ENCODE measurements around the gene TFDP2. TPM values are rescaled to one million over a fixed set of nuclear protein-coding genes. Genes with fewer than 3 reads are reported as not detected.

The TFDP2 gene
- total RNA-seq, 4 donors from 2014 or later = 41.9 to 134 (median 47.3) TPM

DNA sequence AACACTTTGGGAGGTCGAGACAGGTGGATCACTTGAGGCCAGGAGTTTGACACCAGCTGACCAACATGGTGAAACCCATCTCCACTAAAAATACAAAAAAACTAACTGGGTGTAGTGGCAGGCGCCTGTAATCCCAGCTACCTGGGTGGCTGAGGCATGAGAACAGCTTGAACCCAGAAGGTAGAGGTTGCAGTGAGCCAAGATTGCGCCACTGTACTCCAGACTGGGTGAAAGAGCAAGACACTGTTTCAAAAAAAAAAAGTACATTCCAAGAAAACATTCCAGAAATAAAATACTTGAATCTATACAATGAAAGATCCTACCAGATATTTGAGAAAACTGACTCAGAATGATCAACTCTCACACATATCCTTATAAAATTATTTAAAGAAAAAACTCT lies 30.4 kb downstream of the TFDP2 start:
- no peak for DNase-seq (ENCODE audit: extremely low spot score)
- intact Hi-C loops (cut with DNase I) = no loop called here
- H3K4me3 ChIP-seq = no peak overlapping the region
- H3K27me3 ChIP-seq = no peaks in the 10 kb centered on the region
- H3K27ac ChIP-seq (replicated peaks in 1 of 4) = no peak overlapping the region
- H3K4me1 ChIP-seq = peaks cover 0 to 10% (median 9%) of the 10 kb centered on the region in 4 donors
- H3K36me3 ChIP-seq = no peaks in the 10 kb centered on the region
- no peaks in the 10 kb centered on the region for H3K9me3 ChIP-seq
- 95% methylated on average over 3 of the region's 3 CpGs for WGBS
- TF ChIP-seq POLR2AphosphoS5 (IDR thresholded peaks at IDR 0.05) (no peak), EP300 (IDR thresholded peaks at IDR 0.05) (no peak), POLR2A (IDR thresholded peaks at IDR 0.05; ENCODE audit: low read depth) (no peak)
- TF ChIP-seq, protein P1, sequence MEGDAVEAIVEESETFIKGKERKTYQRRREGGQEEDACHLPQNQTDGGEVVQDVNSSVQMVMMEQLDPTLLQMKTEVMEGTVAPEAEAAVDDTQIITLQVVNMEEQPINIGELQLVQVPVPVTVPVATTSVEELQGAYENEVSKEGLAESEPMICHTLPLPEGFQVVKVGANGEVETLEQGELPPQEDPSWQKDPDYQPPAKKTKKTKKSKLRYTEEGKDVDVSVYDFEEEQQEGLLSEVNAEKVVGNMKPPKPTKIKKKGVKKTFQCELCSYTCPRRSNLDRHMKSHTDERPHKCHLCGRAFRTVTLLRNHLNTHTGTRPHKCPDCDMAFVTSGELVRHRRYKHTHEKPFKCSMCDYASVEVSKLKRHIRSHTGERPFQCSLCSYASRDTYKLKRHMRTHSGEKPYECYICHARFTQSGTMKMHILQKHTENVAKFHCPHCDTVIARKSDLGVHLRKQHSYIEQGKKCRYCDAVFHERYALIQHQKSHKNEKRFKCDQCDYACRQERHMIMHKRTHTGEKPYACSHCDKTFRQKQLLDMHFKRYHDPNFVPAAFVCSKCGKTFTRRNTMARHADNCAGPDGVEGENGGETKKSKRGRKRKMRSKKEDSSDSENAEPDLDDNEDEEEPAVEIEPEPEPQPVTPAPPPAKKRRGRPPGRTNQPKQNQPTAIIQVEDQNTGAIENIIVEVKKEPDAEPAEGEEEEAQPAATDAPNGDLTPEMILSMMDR (IDR thresholded peaks at IDR 0.05) = no peak

DNA sequence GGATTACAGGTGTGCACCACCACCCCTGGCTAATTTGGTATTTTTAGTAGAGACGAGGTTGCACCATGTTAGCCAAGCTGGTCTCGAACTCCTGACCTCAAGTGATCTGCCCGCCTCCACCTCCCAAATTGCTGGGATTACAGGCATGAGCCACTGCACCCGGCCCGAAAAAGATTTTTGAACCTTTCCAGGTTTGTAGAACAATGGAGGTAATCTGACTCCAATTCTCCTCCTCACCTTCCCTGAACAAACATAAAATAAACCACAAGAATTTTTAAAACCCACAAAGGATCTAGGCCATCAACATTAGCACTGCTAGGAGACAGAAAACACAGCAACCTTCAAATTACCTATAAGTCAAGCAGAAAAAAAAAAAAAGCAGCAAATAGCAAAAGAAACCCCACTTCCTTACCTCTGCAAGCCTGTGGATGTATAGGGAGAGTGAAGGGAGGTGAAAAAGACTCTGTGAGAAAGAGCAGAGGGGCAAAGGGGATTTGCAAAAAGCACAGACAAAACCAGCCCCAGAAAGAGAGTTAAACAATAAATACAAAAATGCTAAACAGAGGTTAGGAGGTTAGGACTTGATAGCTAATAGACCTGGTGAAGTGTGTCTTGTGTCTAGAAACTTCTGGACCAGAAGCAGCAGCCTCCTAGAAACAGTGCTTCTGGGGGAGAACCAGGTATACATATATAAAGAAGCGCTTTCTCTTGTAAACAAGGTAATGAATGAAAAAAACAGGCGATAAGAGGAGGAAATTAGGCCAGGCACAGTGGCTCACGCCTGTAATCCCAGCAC lies 32.1 kb downstream of the TFDP2 start:
- WGBS = 88% methylated on average over 7 of the region's 8 CpGs
- DNase-seq (ENCODE audit: extremely low spot score) = no peak
- no peak for TF ChIP-seq POLR2AphosphoS5 (IDR thresholded peaks at IDR 0.05)
- TF ChIP-seq POLR2A (IDR thresholded peaks at IDR 0.05; ENCODE audit: low read depth) = no peak
- TF ChIP-seq, protein P1 (IDR thresholded peaks at IDR 0.05) = no peak
- TF ChIP-seq EP300 (IDR thresholded peaks at IDR 0.05) = no peak
- no peaks in the 10 kb centered on the region for H3K27me3 ChIP-seq
- H3K36me3 ChIP-seq = no peaks in the 10 kb centered on the region
- H3K27ac ChIP-seq (replicated peaks in 1 of 4) = no peak overlapping the region
- peaks cover 0 to 10% (median 9%) of the 10 kb centered on the region in 4 donors for H3K4me1 ChIP-seq
- H3K4me3 ChIP-seq = no peak overlapping the region
- no peaks in the 10 kb centered on the region for H3K9me3 ChIP-seq
- intact Hi-C loops (cut with DNase I) = no loop called here

DNA sequence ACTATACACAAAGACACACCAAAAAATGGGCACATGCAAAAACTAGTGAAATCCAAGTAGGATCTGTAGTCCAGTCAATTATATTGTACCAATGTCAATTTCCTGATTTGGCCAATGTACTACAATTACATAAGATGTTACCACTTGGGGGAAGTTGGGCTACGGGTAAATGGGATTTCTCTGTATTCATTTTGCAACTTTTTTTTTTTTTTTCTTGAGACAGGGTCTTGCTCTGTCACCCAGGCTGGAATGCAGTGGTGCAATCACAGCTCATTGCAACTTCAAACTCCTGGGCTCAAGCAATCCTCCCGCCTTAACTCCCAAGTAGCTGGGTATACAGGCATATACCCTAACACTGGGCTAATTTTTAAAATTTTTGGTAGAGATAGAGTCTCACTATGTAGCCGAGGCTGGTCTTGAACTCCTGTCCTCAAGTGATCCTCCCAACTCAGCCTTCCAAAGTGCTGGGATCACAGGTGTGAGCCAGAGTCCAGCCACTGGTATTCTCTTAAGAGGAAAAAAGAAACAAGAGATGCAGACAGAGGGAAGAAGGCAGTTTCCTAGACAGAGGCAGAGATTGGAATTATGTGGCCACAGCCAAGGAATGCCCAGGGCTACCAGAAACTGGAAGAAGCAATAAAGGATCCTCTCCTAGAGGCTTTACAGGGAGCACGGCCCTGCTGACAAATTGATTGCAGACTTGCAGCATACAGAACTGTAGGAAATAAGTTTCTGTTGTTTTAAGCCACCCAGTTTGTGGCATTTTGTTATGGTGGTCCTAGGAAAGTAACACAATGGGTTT lies 33.3 kb downstream of the TFDP2 start:
- intact Hi-C loops (cut with DNase I) = no loop called here
- no peak for DNase-seq (ENCODE audit: extremely low spot score)
- no peaks in the 10 kb centered on the region for H3K27me3 ChIP-seq
- H3K9me3 ChIP-seq = no peaks in the 10 kb centered on the region
- H3K27ac ChIP-seq (replicated peaks in 1 of 4) = no peak overlapping the region
- peaks cover 0 to 9% (median 7%) of the 10 kb centered on the region in 4 donors for H3K4me1 ChIP-seq
- H3K36me3 ChIP-seq = no peaks in the 10 kb centered on the region
- no peak overlapping the region for H3K4me3 ChIP-seq
- TF ChIP-seq, protein P1 (IDR thresholded peaks at IDR 0.05) = no peak
- TF ChIP-seq POLR2AphosphoS5 (IDR thresholded peaks at IDR 0.05) (no peak), POLR2A (IDR thresholded peaks at IDR 0.05; ENCODE audit: low read depth) (no peak), EP300 (IDR thresholded peaks at IDR 0.05) (no peak)
- WGBS = 95% methylated on average over 4 of the region's 4 CpGs

DNA sequence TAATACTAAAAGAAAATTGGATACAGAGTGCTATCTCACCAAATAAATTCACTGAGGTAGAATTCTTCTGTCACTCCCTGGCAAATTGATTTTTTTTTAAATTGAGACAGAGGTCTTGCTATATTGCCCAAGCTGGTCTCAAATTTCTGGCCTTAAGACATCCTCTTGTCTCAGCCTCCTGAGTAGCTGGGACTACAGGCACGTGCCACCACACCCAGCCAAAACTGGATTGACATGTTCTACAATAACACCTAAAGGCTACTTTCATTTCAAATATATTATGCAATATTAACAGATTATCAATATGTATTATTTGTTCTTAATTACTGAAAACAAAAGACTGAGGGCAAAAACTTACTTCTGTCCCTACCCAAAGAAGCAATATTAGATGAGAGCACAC lies 36.7 kb downstream of the TFDP2 start:
- DNase-seq (ENCODE audit: extremely low spot score) = no peak
- WGBS = 96% methylated on average over 1 of the region's 1 CpG
- TF ChIP-seq POLR2A (IDR thresholded peaks at IDR 0.05; ENCODE audit: low read depth) = no peak
- no peak for TF ChIP-seq EP300 (IDR thresholded peaks at IDR 0.05)
- no peak for TF ChIP-seq POLR2AphosphoS5 (IDR thresholded peaks at IDR 0.05)
- TF ChIP-seq, protein P1 (IDR thresholded peaks at IDR 0.05) = no peak

More for the DNA sequence above, 36.7 kb downstream of the TFDP2 start:
- Histone ChIP-seq H3K9me3 (no peaks in the 10 kb centered on the region), H3K36me3 (no peaks in the 10 kb centered on the region), H3K4me1 (no peaks in the 10 kb centered on the region), H3K27me3 (no peaks in the 10 kb centered on the region), H3K4me3 (no peak overlapping the region), H3K27ac (replicated peaks in 1 of 4) (no peak overlapping the region)
- intact Hi-C loops (cut with DNase I) = no loop called here

All from esophagus muscularis mucosa (tissue), 4 donors.